Measurements from ENCODE around the gene PACRG.
"Not testable (repeated sequence)": the region's sequence is repeated elsewhere in the genome, so short reads cannot be mapped to it uniquely, and the experiment has no call there.

Gene PACRG

GRCh38 chr6:162942866-162943265, 215.1 kb downstream of the PACRG start:
- no peak for DNase-seq (ENCODE audit: low spot score)

GRCh38 chr6:162943369-162943768, 215.6 kb downstream of the PACRG start:
- DNase-seq (ENCODE audit: low spot score): no peak

GRCh38 chr6:162951164-162951743, 223.5 kb downstream of the PACRG start:
- no peak for DNase-seq (ENCODE audit: low spot score)

GRCh38 chr6:162952423-162952822, 224.6 kb downstream of the PACRG start:
- DNase-seq (ENCODE audit: low spot score): no peak

DNA sequence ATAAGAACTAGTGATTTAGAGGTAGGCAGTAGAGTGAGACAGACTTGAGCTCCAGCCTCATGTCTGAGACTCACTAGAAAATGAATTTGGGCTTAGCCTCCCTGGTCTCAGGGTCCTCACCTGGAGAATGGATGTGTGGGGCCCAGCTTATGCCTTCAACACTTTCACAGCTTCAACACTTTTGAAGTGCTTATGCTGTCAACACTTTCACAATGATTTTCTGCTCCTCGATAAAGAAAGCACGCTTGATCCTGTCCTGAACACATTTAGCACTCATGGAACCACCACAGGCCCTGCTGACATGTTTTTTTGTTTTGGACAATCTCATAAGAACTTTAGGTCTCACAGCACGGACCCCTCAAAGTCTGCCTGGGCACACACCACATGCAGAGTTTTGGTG, 229.3 kb downstream of the PACRG start:
- DNase-seq (ENCODE audit: low spot score): no peak

- no peak for DNase-seq (ENCODE audit: low spot score)
Measured at GRCh38 chr6:162960679-162961457, 233.1 kb downstream of the PACRG start.

GRCh38 chr6:162962093-162962492, 234.3 kb downstream of the PACRG start:
- no peak for DNase-seq (ENCODE audit: low spot score)

DNA sequence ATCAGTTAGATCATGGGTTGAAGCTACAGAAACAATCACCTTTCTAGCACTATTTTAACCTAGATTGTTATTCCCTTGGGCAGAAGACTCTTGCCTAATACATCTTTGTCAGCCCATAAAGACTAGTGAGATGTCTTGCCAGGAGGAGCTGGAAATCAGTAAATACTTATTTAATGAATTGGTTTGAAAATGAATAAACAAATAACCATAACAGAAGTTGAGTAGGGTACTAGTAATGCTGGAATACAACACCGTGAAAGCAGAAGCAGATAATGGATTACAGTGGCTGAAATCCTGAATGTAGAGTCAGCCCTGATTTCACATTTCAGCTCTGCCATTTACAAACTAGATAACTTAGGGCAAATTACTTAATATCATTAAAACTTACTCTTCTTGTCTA, 236.1 kb downstream of the PACRG start:
- no peak for DNase-seq (ENCODE audit: low spot score)

DNA sequence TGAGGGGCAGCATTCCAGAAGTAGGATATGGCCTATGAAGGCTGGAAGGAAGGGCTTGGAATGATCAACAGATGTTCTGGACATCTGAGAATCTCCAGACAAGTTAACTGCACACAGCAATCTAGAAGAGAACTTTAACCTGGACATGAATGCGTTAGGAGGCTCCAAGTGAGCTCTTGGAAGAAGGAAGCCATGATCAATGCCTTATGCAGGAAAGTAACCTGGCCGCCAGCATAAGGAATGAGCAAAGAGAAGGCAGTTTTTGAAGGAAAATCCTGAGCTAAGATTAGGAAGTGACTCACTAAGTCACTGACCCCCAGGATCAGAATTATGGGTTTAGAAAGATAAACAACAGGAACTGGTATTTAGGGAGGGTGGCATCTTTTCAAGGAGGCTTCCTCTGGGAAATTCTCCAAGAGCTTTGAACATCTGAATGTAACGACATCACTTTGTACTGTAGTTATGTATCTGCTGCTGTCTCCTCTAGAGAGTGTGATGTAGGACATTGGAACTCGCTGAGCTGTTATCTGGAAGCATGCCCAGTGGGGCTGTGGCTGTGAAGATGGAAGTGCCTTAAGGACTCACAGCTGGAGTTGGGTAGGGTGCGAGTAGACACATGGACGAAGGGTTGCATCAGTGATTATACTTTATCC, 236.8 kb downstream of the PACRG start:
- no peak for DNase-seq (ENCODE audit: low spot score)

DNA sequence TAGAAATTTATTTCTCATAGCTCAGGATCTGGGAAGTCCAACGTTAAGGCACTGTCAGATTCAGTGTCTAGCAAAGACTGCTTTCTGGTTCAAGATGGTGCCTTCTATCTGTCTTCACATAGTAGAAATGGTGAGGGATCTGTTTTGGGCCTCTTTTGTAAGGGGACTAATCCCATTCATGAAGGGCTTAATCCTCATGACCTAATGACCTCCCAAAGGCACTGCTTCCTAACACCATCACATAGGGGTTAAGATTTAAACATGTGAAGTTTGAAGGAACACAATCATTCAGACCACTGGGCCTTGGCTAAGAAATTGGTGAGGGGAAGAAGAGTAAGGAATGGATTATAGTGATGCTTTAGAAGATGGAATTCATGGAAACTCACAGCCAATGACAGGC, 237.6 kb downstream of the PACRG start:
- DNase-seq (ENCODE audit: low spot score): no peak

DNA sequence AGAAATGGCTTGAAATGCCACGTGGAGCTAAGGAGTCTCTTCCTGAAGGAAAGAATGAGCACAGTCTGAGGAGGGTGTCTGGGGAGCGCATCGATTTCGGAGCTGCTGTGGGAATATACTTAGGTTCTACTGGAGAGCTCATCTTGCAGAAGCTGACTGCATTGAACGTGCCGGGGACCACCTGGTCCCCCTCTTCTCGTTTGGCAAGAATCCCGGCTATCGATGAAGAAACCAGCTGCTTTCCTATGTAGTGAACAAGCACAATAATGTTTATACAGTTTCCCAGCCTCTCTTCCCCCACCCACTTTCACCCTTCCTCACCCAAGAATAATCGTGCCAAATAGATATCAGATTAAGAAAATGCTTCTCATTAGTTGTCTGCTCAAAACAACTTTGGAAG, 242.5 kb downstream of the PACRG start:
- no peak for DNase-seq (ENCODE audit: low spot score)

- DNase-seq (ENCODE audit: low spot score): no peak
Measured at GRCh38 chr6:162971356-162971755, 243.6 kb downstream of the PACRG start.

DNA sequence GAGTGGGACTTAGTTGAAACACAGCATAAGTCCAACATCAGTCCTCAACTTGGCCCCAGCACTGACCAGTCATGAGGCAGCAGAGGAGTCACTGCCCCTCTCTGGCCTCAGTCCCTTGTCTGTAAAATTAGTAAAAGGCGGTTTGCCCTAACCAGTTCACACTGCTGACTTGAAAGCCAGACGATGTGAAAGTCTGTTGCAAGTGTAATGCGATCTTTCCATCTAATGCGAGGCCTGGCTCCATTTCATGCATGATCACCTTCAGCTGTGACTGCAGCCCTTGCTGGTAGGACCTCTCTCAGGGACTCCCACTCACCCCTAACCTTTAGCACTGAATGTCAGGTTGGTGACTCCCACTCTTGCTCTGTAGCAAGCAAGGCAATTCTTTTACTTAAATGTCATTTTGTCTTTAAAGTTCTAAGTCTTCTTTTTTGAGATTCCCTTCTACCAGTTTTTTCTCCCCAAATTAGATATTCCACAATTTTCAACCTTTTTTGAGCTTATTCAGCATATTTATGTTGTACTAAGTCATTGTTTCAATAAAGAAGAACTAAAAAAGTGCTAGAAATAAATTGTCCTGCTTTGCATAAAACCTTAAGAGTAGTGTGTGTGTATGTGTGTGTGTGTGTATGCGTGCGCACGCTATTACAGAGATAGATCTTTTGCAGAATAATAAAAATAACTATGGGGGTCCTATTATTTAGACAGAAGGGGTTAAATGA, 245.5 kb downstream of the PACRG start:
- no peak for DNase-seq (ENCODE audit: low spot score)

DNA sequence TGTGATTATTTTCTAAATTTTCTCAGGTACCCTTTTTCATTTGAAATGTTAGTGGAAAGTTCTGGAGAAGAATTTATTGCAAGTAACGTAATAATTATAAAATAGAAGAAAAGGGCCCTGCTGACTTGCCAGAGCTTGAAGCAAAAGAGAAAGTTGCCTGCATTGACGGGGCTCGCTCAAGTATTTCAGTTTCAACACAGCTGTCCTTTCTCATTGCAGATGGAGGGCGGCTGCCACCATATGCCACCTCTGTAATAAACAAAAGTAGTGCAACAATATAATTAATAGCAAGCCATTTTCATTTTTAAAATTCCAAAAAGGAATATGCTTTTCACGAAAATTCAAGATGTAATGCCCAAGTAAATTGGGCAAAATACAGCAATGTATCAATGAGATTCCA, 246.2 kb downstream of the PACRG start:
- no peak for DNase-seq (ENCODE audit: low spot score)

- no peak for DNase-seq (ENCODE audit: low spot score)
Measured at GRCh38 chr6:162974685-162975084, 246.9 kb downstream of the PACRG start.

GRCh38 chr6:162976141-162976540, 248.4 kb downstream of the PACRG start:
- no peak for DNase-seq (ENCODE audit: low spot score)

- DNase-seq (ENCODE audit: low spot score): not testable (repeated sequence)
Measured at GRCh38 chr6:162983234-162983633, 255.5 kb downstream of the PACRG start.

DNA sequence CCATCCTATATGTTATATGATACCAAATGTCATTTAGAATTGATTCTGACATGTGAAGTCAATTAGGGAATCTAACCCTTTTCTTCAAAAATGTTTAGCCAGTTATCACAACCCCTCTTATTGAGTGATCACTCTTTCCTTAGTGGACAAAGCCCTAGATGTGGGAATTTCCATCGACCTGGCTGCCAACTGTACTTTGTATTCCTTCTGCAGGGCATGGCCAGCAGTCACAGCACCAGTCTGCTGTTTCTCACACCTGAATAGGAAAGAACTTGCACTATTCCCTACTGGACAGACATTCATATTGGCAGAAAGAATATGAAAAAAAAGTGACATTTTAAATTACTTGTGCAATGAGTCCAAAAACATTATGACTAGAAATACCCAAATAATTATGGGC, 271.0 kb downstream of the PACRG start:
- DNase-seq (ENCODE audit: low spot score): no peak

DNA sequence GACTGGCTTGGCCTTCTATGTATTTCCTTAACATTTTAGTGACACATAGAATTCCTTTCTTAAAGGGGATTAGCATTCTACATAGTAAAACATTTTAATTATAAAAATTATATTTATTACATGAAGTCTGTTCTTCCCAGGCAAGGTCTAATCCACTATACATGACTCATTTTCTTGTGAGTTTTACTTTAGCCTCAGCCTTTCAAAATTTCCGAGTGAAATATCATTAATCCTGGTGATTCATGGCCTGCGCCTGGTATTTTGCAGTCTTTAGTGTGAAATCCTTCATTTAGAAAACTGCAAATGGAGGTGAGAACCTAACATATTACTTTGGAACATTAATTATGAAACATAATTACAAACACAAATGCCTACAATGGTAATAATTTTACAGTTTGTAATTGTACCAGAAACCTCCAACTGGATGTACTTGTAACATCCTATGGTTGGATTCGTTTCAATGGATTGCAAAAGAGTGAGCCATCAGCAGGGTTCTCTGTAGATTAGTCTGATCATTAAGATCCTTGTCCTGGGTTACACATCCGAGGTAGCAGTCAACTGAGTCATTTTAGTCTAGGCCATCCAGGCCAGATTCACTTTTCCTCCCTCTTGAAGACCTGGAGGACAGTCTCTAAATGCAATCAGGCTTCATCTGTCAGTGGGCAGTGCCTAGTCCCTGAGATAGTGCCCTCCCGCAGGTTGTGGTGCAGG, 272.0 kb downstream of the PACRG start:
- DNase-seq (ENCODE audit: low spot score): no peak

DNA sequence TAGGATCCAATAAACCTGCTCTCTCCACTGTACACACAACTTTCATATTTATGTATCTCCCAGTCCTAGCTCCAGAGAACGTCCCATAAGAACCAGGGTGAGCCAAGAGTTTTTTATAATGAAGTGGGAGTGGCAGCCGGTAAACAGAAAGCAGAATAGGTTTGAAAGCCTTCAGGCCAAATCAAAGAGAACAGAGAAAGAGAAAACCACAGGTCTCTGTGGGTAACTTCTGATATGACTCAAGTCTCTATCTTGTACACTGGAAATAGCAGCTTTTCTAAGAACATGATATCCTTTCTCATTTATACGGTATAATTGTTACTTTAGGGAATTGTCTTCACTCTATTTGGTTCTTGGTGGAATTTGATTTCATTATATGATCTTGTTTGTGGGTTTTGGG, 273.6 kb downstream of the PACRG start:
- peak; percentile 31 for DNase-seq (ENCODE audit: low spot score)

- DNase-seq (ENCODE audit: low spot score): no peak
Measured at GRCh38 chr6:163008186-163008585, 280.4 kb downstream of the PACRG start.

DNA sequence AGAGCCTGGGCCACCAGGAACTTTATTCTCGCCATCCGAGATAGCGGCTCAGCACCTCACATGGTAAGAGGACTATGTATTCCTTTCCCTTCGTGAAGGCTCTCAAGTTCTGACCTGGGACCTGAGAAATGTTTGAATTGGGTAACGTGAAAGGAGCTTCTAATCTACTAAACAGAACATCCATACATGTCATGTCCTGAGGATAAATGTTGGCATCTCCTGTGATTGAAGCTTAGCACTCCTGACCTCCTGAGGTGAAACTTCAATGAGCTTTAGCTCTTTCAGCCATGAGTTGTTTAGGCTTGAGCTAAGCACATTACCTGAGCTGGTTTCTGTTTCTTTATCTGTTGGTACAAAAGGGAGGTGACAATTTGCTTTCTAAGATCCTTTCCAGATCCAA, 280.9 kb downstream of the PACRG start:
- no peak for DNase-seq (ENCODE audit: low spot score)

Data from SW480 (cell line).